VCaP (cell line): ENCODE measurements around the gene P2RY13.

Source experiments
- H3K27ac ChIP-seq: fragments of 450-650 bp; 2 replicates; pipeline ENCODE4 v1.5.1; 2017
- TF ChIP-seq, protein P1 (sequence below): fragments of 450-650 bp; conservative IDR thresholded peaks from 2 replicates; pipeline ENCODE4 v1.5.1; 2017; ENCODE audit warnings: mild to moderate bottlenecking, moderate library complexity

P2RY13 gene

GRCh38 chr3:151306168-151306810 is 23.1 kb downstream of the P2RY13 start:
- H3K27ac ChIP-seq: no peak overlapping the region
- TF ChIP-seq, protein P1, sequence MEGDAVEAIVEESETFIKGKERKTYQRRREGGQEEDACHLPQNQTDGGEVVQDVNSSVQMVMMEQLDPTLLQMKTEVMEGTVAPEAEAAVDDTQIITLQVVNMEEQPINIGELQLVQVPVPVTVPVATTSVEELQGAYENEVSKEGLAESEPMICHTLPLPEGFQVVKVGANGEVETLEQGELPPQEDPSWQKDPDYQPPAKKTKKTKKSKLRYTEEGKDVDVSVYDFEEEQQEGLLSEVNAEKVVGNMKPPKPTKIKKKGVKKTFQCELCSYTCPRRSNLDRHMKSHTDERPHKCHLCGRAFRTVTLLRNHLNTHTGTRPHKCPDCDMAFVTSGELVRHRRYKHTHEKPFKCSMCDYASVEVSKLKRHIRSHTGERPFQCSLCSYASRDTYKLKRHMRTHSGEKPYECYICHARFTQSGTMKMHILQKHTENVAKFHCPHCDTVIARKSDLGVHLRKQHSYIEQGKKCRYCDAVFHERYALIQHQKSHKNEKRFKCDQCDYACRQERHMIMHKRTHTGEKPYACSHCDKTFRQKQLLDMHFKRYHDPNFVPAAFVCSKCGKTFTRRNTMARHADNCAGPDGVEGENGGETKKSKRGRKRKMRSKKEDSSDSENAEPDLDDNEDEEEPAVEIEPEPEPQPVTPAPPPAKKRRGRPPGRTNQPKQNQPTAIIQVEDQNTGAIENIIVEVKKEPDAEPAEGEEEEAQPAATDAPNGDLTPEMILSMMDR: no peak

DNA sequence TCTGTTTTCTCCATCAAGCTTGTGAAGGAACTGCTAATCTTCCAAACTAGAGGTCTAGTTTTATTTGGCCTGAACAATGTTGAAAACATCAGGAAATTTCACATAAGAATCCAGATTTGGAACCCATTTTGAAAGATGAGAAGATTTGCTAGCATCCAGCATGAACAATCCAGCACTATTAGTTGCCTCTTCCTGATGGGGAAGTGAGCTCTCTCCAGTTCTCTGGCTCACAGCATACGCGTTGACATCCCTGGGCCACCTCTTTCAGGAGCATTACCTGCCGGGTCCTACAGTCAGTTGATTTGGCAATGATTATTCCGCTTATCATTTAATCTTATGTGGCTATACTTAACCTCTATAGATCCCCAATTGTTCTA is 23.6 kb downstream of the P2RY13 start:
- TF ChIP-seq, protein P1: no peak
- no peak overlapping the region for H3K27ac ChIP-seq

DNA sequence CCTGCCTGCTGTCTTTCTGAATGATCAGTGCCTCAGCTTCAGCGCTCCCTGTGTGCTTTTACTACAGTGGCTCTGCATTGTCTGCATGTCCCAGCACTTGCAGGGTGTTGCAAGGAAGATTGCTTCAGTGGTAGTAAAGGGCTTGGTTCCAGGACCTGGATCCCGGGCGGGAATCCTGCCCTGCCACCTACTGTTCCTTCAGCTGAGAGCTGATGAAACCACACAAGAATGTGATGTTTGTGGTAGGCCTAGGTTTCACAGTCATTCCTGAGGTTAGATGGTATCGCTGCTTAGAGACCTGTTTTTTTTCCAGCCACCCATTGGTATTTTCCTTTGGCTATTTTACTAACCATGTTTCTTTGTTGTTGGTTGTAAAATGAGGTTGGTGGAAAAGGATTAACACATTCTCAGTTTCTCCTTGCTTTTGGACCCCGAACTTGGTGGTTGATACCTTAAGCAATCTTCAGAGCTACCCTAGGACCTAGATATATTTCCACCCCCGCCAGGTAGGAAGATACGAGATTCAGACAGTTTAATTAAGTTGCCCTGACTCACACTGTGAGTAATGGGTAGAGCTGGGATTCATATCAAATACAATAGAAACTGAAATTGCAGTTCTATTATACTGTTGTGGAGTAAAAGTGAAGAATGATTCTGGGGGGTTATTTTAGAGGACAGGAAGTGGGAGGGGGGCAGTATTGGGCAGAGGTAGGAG is 24.1 kb downstream of the P2RY13 start:
- TF ChIP-seq, protein P1: no peak
- H3K27ac ChIP-seq: no peak overlapping the region

DNA sequence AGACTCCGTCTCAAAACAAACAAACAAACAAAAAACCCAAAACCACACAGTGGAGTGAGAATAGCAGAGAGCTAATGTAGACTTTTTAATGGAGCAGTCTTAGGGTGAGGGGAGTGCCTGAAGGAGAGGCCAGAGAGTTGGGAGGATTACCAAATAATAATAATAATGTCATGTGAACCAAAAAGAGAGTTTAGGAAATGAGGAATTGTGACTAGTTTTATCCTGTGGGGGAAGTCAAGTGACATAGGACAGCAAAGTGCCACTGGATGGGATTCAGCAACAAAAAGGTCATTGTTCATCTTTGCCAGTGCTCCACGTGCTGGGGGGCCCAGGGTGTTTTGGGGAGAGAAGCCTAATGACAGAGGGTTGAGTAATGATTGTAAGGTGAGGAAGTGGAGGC is 25.6 kb downstream of the P2RY13 start:
- no peak overlapping the region for H3K27ac ChIP-seq
- TF ChIP-seq, protein P1: no peak

GRCh38 chr3:151301787-151302186 is 27.6 kb downstream of the P2RY13 start:
- H3K27ac ChIP-seq: no peak overlapping the region
- TF ChIP-seq, protein P1: no peak

- TF ChIP-seq, protein P1: no peak
- H3K27ac ChIP-seq: no peak overlapping the region
Measured at GRCh38 chr3:151300539-151300938, 28.8 kb downstream of the P2RY13 start.

DNA sequence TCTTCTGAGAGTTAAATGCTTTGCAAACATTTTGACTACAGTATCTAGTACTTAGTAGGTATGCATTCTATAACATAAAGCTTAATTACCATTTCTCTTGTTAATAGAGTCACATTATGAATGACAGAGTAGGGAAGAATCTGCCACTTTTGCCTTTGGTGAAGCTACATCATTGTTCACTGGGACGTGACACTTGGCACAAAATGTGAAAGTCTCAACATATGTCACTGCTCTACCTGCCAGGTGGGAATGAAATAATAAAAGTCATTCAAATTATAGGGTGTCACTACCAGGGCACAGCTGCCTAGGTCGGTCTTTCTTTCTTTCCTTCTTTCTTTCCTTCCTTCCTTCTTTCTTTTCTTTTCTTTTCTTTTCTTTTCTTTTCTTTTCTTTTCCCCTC is 30.3 kb downstream of the P2RY13 start:
- H3K27ac ChIP-seq: no peak overlapping the region
- TF ChIP-seq, protein P1: no peak
